SK-N-SH (cell line): Measurements from ENCODE around the gene IQGAP2. TPM values are rescaled to one million over a fixed set of nuclear protein-coding genes. Genes with fewer than 3 reads are reported as not detected.

Experiments
- CTCF ChIA-PET: fragments of 300-600, 350-600 bp; formaldehyde crosslinking; extraction: SDS; loops from one replicate; lab custom pipeline; 2021; lab: Yijun Ruan, JAX
- POLR2A ChIA-PET: fragments of 350-600 bp; sonication (Branson Sonifier 250); formaldehyde crosslinking; extraction: SDS; loops from one replicate; lab custom pipeline; 2020; ENCODE audit warnings: antibody characterized with exemption, inconsistent platforms; lab: Yijun Ruan, JAX
- DNase-seq: peaks from one replicate; pipeline ENCODE4 v3.0.0; 2012
- H2AFZ ChIP-seq: fragments of 200-600 bp; sonication (generic); 2 replicates; pipeline ENCODE4 v1.8.1; 2016; ENCODE audit warnings: antibody characterized with exemption, mild to moderate bottlenecking, low read depth
- H3F3A ChIP-seq: fragments of 200-600 bp; sonication (generic); replicated peaks from 2 replicates; pipeline ENCODE3; 2016; ENCODE audit warnings: antibody characterized with exemption, mild to moderate bottlenecking; ENCODE audit not compliant: insufficient read depth
- H3K27ac ChIP-seq, 2 experiments: fragments of 200-500 bp in 1 of 2; fragments of 200-600 bp in 1 of 2; sonication (Bioruptor generic) in 1 of 2; sonication (generic), shearing (Covaris generic) in 1 of 2; 2 replicates each; pipeline versions ENCODE4 v1.5.1 to v1.6.1; 2014 to 2016; ENCODE audit warnings: low read depth in 2 of 2, inconsistent platforms in 1 of 2, low read length in 1 of 2, mild to moderate bottlenecking in 1 of 2, mixed read lengths in 1 of 2
- H3K27me3 ChIP-seq: fragments of 200-600 bp; sonication (generic), shearing (Covaris generic); 2 replicates; pipeline ENCODE4 v1.6.1; 2016; ENCODE audit warnings: mixed run types; ENCODE audit not compliant: insufficient read depth
- H3K36me3 ChIP-seq, 2 experiments: fragments of 200-500 bp in 1 of 2; fragments of 200-600 bp in 1 of 2; sonication (Bioruptor generic) in 1 of 2; sonication (generic) in 1 of 2; replicated peaks in 1 of 2; 2 replicates each; pipeline versions ENCODE3 to v1.5.1; 2014 to 2016; ENCODE audit warnings: low read length in 1 of 2, mild to moderate bottlenecking in 1 of 2; ENCODE audit not compliant: insufficient read depth in 2 of 2, control insufficient read depth in 1 of 2
- H3K4me1 ChIP-seq, 2 experiments: fragments of 200-500 bp in 1 of 2; fragments of 200-600 bp in 1 of 2; sonication (Bioruptor generic) in 1 of 2; sonication (generic), shearing (Covaris generic) in 1 of 2; 2 replicates each; pipeline versions ENCODE4 v1.5.1 to v1.6.1; 2014 to 2016; ENCODE audit warnings: low read depth in 1 of 2, low read length in 1 of 2, mixed run types in 1 of 2; ENCODE audit not compliant: insufficient read depth in 2 of 2, control insufficient read depth in 1 of 2
- H3K4me2 ChIP-seq: fragments of 200-600 bp; sonication (generic), shearing (Covaris generic); 2 replicates; pipeline ENCODE4 v1.6.1; 2017; ENCODE audit warnings: mixed run types
- H3K4me3 ChIP-seq, 2 experiments: fragments of 200-500 bp in 1 of 2; fragments of 200-600 bp in 1 of 2; sonication (Bioruptor generic) in 1 of 2; sonication (generic), shearing (Covaris generic) in 1 of 2; 2 replicates each; pipeline versions ENCODE4 v1.5.1 to v1.8.1; 2014 to 2016; ENCODE audit warnings: low read depth in 2 of 2, inconsistent platforms in 1 of 2, low read length in 1 of 2, mild to moderate bottlenecking in 1 of 2, mixed read lengths in 1 of 2, moderate library complexity in 1 of 2
- H3K79me2 ChIP-seq: fragments of 200-600 bp; sonication (generic); 2 replicates; pipeline ENCODE4 v1.8.1; 2017; ENCODE audit warnings: mild to moderate bottlenecking; ENCODE audit not compliant: insufficient read depth
- H3K9ac ChIP-seq: fragments of 200-600 bp; sonication (generic); 2 replicates; pipeline ENCODE4 v1.6.1; 2017; ENCODE audit warnings: mixed run types
- H3K9me2 ChIP-seq: fragments of 200-600 bp; sonication (generic); 2 replicates; pipeline ENCODE4 v1.6.1; 2017; ENCODE audit warnings: mixed run types
- H3K9me3 ChIP-seq: fragments of 200-600 bp; sonication (generic); 2 replicates; pipeline ENCODE4 v1.6.1; 2017; ENCODE audit warnings: mixed run types, mild to moderate bottlenecking, moderate library complexity
- H4K20me1 ChIP-seq: fragments of 200-600 bp; sonication (generic); 2 replicates; pipeline ENCODE4 v1.6.1; 2017; ENCODE audit warnings: mild to moderate bottlenecking, mixed run types; ENCODE audit not compliant: insufficient read depth
- CTCF ChIP-seq: fragments of 200-600 bp; sonication (generic); IDR thresholded peaks from 2 replicates; pipeline ENCODE4 v1.6.1; 2017; ENCODE audit warnings: antibody characterized with exemption, mild to moderate bottlenecking, moderate library complexity
- ELF1 ChIP-seq: IDR thresholded peaks from 2 replicates; pipeline ENCODE4 v1.4.0; 2012
- EP300 ChIP-seq, 2 experiments: IDR thresholded peaks; 2 replicates each; pipeline versions ENCODE4 v1.4.0 to v1.6.1; 2012; ENCODE audit warnings: borderline replicate concordance in 1 of 2, low read depth in 1 of 2, low read length in 1 of 2
- EZH2phosphoT487 ChIP-seq: fragments of 200-600 bp; sonication (generic); IDR thresholded peaks from 2 replicates; pipeline ENCODE4 v1.6.1; 2017; ENCODE audit warnings: low read depth, mixed run types, mild to moderate bottlenecking, antibody characterized with exemption, moderate library complexity, borderline replicate concordance
- FOSL2 ChIP-seq: IDR thresholded peaks from 2 replicates; pipeline ENCODE4 v1.4.0; 2012; ENCODE audit warnings: low read depth, mild to moderate bottlenecking, moderate library complexity, borderline replicate concordance
- FOXJ3 ChIP-seq: sonication (generic); formaldehyde crosslinking; IDR thresholded peaks from 2 replicates; pipeline ENCODE4 v1.5.1; 2020; ENCODE audit warnings: mild to moderate bottlenecking, missing genetic modification reagents
- FOXM1 ChIP-seq: IDR thresholded peaks from 2 replicates; pipeline ENCODE4 v1.4.0; 2012; ENCODE audit warnings: low read depth, mild to moderate bottlenecking
- JUND ChIP-seq: IDR thresholded peaks from 2 replicates; pipeline ENCODE4 v1.4.0; 2012
- MAX ChIP-seq: IDR thresholded peaks from 2 replicates; pipeline ENCODE4 v1.4.0; 2012; ENCODE audit warnings: low read depth
- MEF2A ChIP-seq: IDR thresholded peaks from 2 replicates; pipeline ENCODE4 v1.4.0; 2012; ENCODE audit warnings: low read depth, borderline replicate concordance
- MXI1 ChIP-seq: IDR thresholded peaks from 2 replicates; pipeline ENCODE4 v1.6.1; 2012; ENCODE audit warnings: mild to moderate bottlenecking, low read depth, low read length, improper control_type of control experiment
- NFIC ChIP-seq: IDR thresholded peaks from 2 replicates; pipeline ENCODE4 v1.4.0; 2012; ENCODE audit warnings: borderline replicate concordance
- NRF1 ChIP-seq: IDR thresholded peaks from 2 replicates; pipeline ENCODE4 v1.6.1; 2012; ENCODE audit warnings: low read depth, mild to moderate bottlenecking, low read length
- PBX3 ChIP-seq: IDR thresholded peaks from 2 replicates; pipeline ENCODE4; 2012
- RFX5 ChIP-seq: IDR thresholded peaks from 2 replicates; pipeline ENCODE4 v1.6.1; 2012; ENCODE audit warnings: mild to moderate bottlenecking, improper control_type of control experiment, low read length
- RXRA ChIP-seq: IDR thresholded peaks from 2 replicates; pipeline ENCODE4 v1.4.0; 2012; ENCODE audit warnings: low read depth, mild to moderate bottlenecking, borderline replicate concordance
- TCF12 ChIP-seq: IDR thresholded peaks from 2 replicates; pipeline ENCODE4 v1.4.0; 2012
- USF1 ChIP-seq: IDR thresholded peaks from 2 replicates; pipeline ENCODE4 v1.4.0; 2012; ENCODE audit warnings: low read depth, borderline replicate concordance
- YY1 ChIP-seq: IDR thresholded peaks from 2 replicates; pipeline ENCODE4 v1.4.0; 2012; ENCODE audit warnings: low read depth, mild to moderate bottlenecking
- ZBTB33 ChIP-seq: IDR thresholded peaks from 2 replicates; pipeline ENCODE4 v1.4.0; 2012; ENCODE audit warnings: low read depth, borderline replicate concordance
- WGBS: methylation state at CpG from one replicate; pipeline ENCODE4 v1.1.6; 2017; ENCODE audit warnings: low lambda C conversion rate; 5-methylcytosine and 5-hydroxymethylcytosine counted together
- polyA plus RNA-seq, 3 experiments: library from polyadenylated mRNA; depleted of rRNA; stranded (reverse); fragments of >200 nt; gene quantifications; 2 replicates each; pipeline ENCODE4 v1.2.3, GENCODE V29; 2012
- TF ChIP-seq, protein P1 (sequence below): fragments of 150-350 bp; IDR thresholded peaks from 2 replicates; pipeline ENCODE4 v1.6.1; 2017; ENCODE audit warnings: antibody characterized with exemption, low read length, low read depth, borderline replicate concordance

The IQGAP2 gene
- polyA plus RNA-seq, 1 of the 3 experiments (the other 2 are of a cell fraction) = 2.1 TPM

DNA sequence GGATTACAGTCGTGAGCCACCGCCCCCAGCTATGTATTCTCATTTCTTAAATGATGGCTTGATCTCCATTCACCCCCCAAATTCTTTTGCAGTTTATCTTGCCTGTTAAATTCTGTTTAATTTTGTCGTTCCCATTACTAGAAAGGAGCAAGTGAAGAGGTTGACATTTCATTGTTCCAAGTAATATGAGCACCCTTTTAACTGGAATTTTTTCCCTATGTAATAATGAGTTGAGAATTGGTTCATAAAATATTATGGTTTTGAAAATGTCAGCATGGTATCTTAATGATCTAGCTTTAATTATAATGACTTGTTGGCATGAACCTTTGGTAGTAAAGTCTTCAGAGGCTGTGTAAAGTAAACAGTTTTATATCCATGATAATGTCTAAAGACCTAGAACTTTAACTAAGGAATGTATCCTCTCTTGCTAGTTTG is 182.7 kb downstream of the IQGAP2 start:
- no peak overlapping the region for H3K4me3 ChIP-seq
- no peaks in the 10 kb centered on the region for H4K20me1 ChIP-seq
- no peaks in the 10 kb centered on the region for H3K9me3 ChIP-seq
- CTCF ChIA-PET = interaction anchor here (0.7 to 3.2 kb wide), 2 partner anchors 189 to 231 kb away, joined by 3 to 10 read pairs; no protein-coding TSS in a partner anchor
- no peaks in the 10 kb centered on the region for H3K9me2 ChIP-seq
- POLR2A ChIA-PET = no interaction called here
- no peak overlapping the region for H2AFZ ChIP-seq
- H3K4me1 ChIP-seq = no peaks in the 10 kb centered on the region
- no peaks in the 10 kb centered on the region for H3K79me2 ChIP-seq
- DNase-seq = no peak
- H3K36me3 ChIP-seq = no peaks in the 10 kb centered on the region
- WGBS = 90% methylated on average over 3 of the region's 3 CpGs
- no peak overlapping the region for H3K27ac ChIP-seq
- TF ChIP-seq NRF1 (no peak), MAX (no peak), EZH2phosphoT487 (no peak), PBX3 (no peak), FOXM1 (no peak), YY1 (no peak), CTCF (no peak), NFIC (no peak), MXI1 (no peak), EP300 (IDR thresholded peaks at IDR 0.05; ENCODE audit: borderline replicate concordance in 1 of 2, low read depth in 1 of 2, low read length in 1 of 2) (no peak), ELF1 (no peak), USF1 (no peak), TCF12 (no peak), FOXJ3 (CRISPR knock-in tag) (no peak)
- H3F3A ChIP-seq = no peaks in the 10 kb centered on the region
- no peak overlapping the region for H3K9ac ChIP-seq
- H3K4me2 ChIP-seq = no peak overlapping the region
- H3K27me3 ChIP-seq = no peaks in the 10 kb centered on the region

DNA sequence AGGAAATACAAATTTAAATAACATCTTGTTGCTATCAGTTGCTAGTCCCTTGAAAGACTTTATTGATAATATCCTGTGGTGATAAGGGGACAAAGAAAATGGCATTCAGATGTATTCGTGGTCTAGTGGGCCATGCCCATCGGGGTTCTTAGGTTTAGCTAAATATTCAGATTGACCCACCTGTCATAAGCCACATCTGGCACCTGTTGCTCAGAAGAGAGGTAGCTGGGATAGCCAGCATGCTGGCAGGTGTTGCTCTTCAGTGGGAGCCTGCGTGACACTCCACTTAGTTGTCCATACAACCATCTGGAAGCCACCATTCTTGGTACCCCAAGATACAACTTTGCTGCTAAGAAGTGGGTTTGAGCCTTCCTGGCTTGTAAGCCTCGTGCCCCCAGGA is 183.4 kb downstream of the IQGAP2 start:
- H3K4me3 ChIP-seq = no peak overlapping the region
- H3K36me3 ChIP-seq = no peaks in the 10 kb centered on the region
- H3K4me1 ChIP-seq = no peaks in the 10 kb centered on the region
- DNase-seq = no peak
- H3K79me2 ChIP-seq = no peaks in the 10 kb centered on the region
- H4K20me1 ChIP-seq = no peaks in the 10 kb centered on the region
- CTCF ChIA-PET = interaction anchor here (1.8 to 3.2 kb wide), 2 partner anchors 16 to 188 kb away, joined by 6 to 10 read pairs; no protein-coding TSS in a partner anchor
- H3K9ac ChIP-seq = no peak overlapping the region
- TF ChIP-seq JUND (no peak), RFX5 (no peak), EZH2phosphoT487 (no peak), YY1 (no peak), MEF2A (no peak), FOSL2 (no peak), ZBTB33 (no peak), RXRA (no peak)
- TF ChIP-seq, protein P1, sequence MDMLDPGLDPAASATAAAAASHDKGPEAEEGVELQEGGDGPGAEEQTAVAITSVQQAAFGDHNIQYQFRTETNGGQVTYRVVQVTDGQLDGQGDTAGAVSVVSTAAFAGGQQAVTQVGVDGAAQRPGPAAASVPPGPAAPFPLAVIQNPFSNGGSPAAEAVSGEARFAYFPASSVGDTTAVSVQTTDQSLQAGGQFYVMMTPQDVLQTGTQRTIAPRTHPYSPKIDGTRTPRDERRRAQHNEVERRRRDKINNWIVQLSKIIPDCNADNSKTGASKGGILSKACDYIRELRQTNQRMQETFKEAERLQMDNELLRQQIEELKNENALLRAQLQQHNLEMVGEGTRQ = no peak
- no peak overlapping the region for H3K4me2 ChIP-seq
- H3F3A ChIP-seq = no peaks in the 10 kb centered on the region
- no peak overlapping the region for H3K27ac ChIP-seq
- POLR2A ChIA-PET = no interaction called here
- H3K9me2 ChIP-seq = no peaks in the 10 kb centered on the region
- H2AFZ ChIP-seq = no peak overlapping the region
- WGBS = 63% methylated on average over 4 of the region's 4 CpGs
- H3K27me3 ChIP-seq = no peaks in the 10 kb centered on the region
- no peaks in the 10 kb centered on the region for H3K9me3 ChIP-seq
